Measurements from ENCODE around the gene HRH1.
"Not testable (repeated sequence)": the region's sequence is repeated elsewhere in the genome, so short reads cannot be mapped to it uniquely, and the experiment has no call there.

Gene HRH1

GRCh38 chr3:11173828-11174465, 19.7 kb downstream of the HRH1 start:
- no peaks in the 10 kb centered on the region for H3K9me3 ChIP-seq (ENCODE audit: control insufficient read depth, insufficient read depth, low read length)
- H3K9ac ChIP-seq (ENCODE audit: low read depth, low read length) = no peak overlapping the region
- no peak overlapping the region for H3K27ac ChIP-seq (ENCODE audit: low read depth, low read length)
- H3K36me3 ChIP-seq (ENCODE audit: control insufficient read depth, insufficient read depth, low read length) = no peaks in the 10 kb centered on the region
- H3K4me3 ChIP-seq (ENCODE audit: low read depth, low read length) = no peak overlapping the region
- H3K4me1 ChIP-seq (ENCODE audit: control insufficient read depth, insufficient read depth, low read length) = no peaks in the 10 kb centered on the region
- H3K27me3 ChIP-seq (ENCODE audit: control insufficient read depth, insufficient read depth, low read length) = no peaks in the 10 kb centered on the region

- Histone ChIP-seq H3K4me1 (ENCODE audit: control insufficient read depth, insufficient read depth, low read length) (no peaks in the 10 kb centered on the region), H3K9me3 (ENCODE audit: control insufficient read depth, insufficient read depth, low read length) (no peaks in the 10 kb centered on the region), H3K27ac (ENCODE audit: low read depth, low read length) (no peak overlapping the region), H3K9ac (ENCODE audit: low read depth, low read length) (no peak overlapping the region), H3K36me3 (ENCODE audit: control insufficient read depth, insufficient read depth, low read length) (no peaks in the 10 kb centered on the region), H3K27me3 (ENCODE audit: control insufficient read depth, insufficient read depth, low read length) (no peaks in the 10 kb centered on the region), H3K4me3 (ENCODE audit: low read depth, low read length) (no peak overlapping the region)
These were observed 24.1 kb downstream of the HRH1 start for GRCh38 chr3:11178421-11178820.

GRCh38 chr3:11184328-11184969, 30.2 kb downstream of the HRH1 start:
- H3K9ac ChIP-seq (ENCODE audit: low read depth, low read length); H3K4me3 ChIP-seq (ENCODE audit: low read depth, low read length); H3K27ac ChIP-seq (ENCODE audit: low read depth, low read length); H3K27me3 ChIP-seq (ENCODE audit: control insufficient read depth, insufficient read depth, low read length); H3K4me1 ChIP-seq (ENCODE audit: control insufficient read depth, insufficient read depth, low read length); H3K36me3 ChIP-seq (ENCODE audit: control insufficient read depth, insufficient read depth, low read length); H3K9me3 ChIP-seq (ENCODE audit: control insufficient read depth, insufficient read depth, low read length): not testable (repeated sequence)

- no peaks in the 10 kb centered on the region for H3K36me3 ChIP-seq (ENCODE audit: control insufficient read depth, insufficient read depth, low read length)
- H3K27me3 ChIP-seq (ENCODE audit: control insufficient read depth, insufficient read depth, low read length) = no peaks in the 10 kb centered on the region
- no peak overlapping the region for H3K27ac ChIP-seq (ENCODE audit: low read depth, low read length)
- no peaks in the 10 kb centered on the region for H3K9me3 ChIP-seq (ENCODE audit: control insufficient read depth, insufficient read depth, low read length)
- H3K4me1 ChIP-seq (ENCODE audit: control insufficient read depth, insufficient read depth, low read length) = no peaks in the 10 kb centered on the region
- no peak overlapping the region for H3K4me3 ChIP-seq (ENCODE audit: low read depth, low read length)
- no peak overlapping the region for H3K9ac ChIP-seq (ENCODE audit: low read depth, low read length)
These were observed 30.9 kb downstream of the HRH1 start for GRCh38 chr3:11185144-11185543.

- Histone ChIP-seq H3K27me3 (ENCODE audit: control insufficient read depth, insufficient read depth, low read length) (no peaks in the 10 kb centered on the region), H3K9ac (ENCODE audit: low read depth, low read length) (no peak overlapping the region), H3K27ac (ENCODE audit: low read depth, low read length) (no peak overlapping the region), H3K9me3 (ENCODE audit: control insufficient read depth, insufficient read depth, low read length) (no peaks in the 10 kb centered on the region), H3K4me3 (ENCODE audit: low read depth, low read length) (no peak overlapping the region), H3K4me1 (ENCODE audit: control insufficient read depth, insufficient read depth, low read length) (no peaks in the 10 kb centered on the region), H3K36me3 (ENCODE audit: control insufficient read depth, insufficient read depth, low read length) (no peaks in the 10 kb centered on the region)
These were observed 31.4 kb downstream of the HRH1 start for GRCh38 chr3:11185564-11186317.

GRCh38 chr3:11186318-11186692, 32.0 kb downstream of the HRH1 start:
- no peak overlapping the region for H3K4me3 ChIP-seq (ENCODE audit: low read depth, low read length)
- no peaks in the 10 kb centered on the region for H3K36me3 ChIP-seq (ENCODE audit: control insufficient read depth, insufficient read depth, low read length)
- H3K4me1 ChIP-seq (ENCODE audit: control insufficient read depth, insufficient read depth, low read length) = no peaks in the 10 kb centered on the region
- no peak overlapping the region for H3K9ac ChIP-seq (ENCODE audit: low read depth, low read length)
- H3K9me3 ChIP-seq (ENCODE audit: control insufficient read depth, insufficient read depth, low read length) = no peaks in the 10 kb centered on the region
- H3K27ac ChIP-seq (ENCODE audit: low read depth, low read length) = no peak overlapping the region
- H3K27me3 ChIP-seq (ENCODE audit: control insufficient read depth, insufficient read depth, low read length) = no peaks in the 10 kb centered on the region

- Histone ChIP-seq H3K4me1 (ENCODE audit: control insufficient read depth, insufficient read depth, low read length) (no peaks in the 10 kb centered on the region), H3K27me3 (ENCODE audit: control insufficient read depth, insufficient read depth, low read length) (no peaks in the 10 kb centered on the region), H3K9me3 (ENCODE audit: control insufficient read depth, insufficient read depth, low read length) (no peaks in the 10 kb centered on the region), H3K4me3 (ENCODE audit: low read depth, low read length) (no peak overlapping the region), H3K36me3 (ENCODE audit: control insufficient read depth, insufficient read depth, low read length) (no peaks in the 10 kb centered on the region), H3K9ac (ENCODE audit: low read depth, low read length) (no peak overlapping the region), H3K27ac (ENCODE audit: low read depth, low read length) (no peak overlapping the region)
These were observed 32.5 kb downstream of the HRH1 start for GRCh38 chr3:11186771-11187191.

- Histone ChIP-seq H3K36me3 (ENCODE audit: control insufficient read depth, insufficient read depth, low read length) (no peaks in the 10 kb centered on the region), H3K27ac (ENCODE audit: low read depth, low read length) (no peak overlapping the region), H3K27me3 (ENCODE audit: control insufficient read depth, insufficient read depth, low read length) (no peaks in the 10 kb centered on the region), H3K9me3 (ENCODE audit: control insufficient read depth, insufficient read depth, low read length) (no peaks in the 10 kb centered on the region), H3K4me3 (ENCODE audit: low read depth, low read length) (no peak overlapping the region), H3K9ac (ENCODE audit: low read depth, low read length) (no peak overlapping the region), H3K4me1 (ENCODE audit: control insufficient read depth, insufficient read depth, low read length) (no peaks in the 10 kb centered on the region)
These were observed 33.4 kb downstream of the HRH1 start for GRCh38 chr3:11187681-11188080.

- H3K4me1 ChIP-seq (ENCODE audit: control insufficient read depth, insufficient read depth, low read length) = no peaks in the 10 kb centered on the region
- no peaks in the 10 kb centered on the region for H3K36me3 ChIP-seq (ENCODE audit: control insufficient read depth, insufficient read depth, low read length)
- H3K9ac ChIP-seq (ENCODE audit: low read depth, low read length) = no peak overlapping the region
- no peaks in the 10 kb centered on the region for H3K27me3 ChIP-seq (ENCODE audit: control insufficient read depth, insufficient read depth, low read length)
- H3K27ac ChIP-seq (ENCODE audit: low read depth, low read length) = no peak overlapping the region
- no peaks in the 10 kb centered on the region for H3K9me3 ChIP-seq (ENCODE audit: control insufficient read depth, insufficient read depth, low read length)
- no peak overlapping the region for H3K4me3 ChIP-seq (ENCODE audit: low read depth, low read length)
These were observed 33.9 kb downstream of the HRH1 start for GRCh38 chr3:11188231-11188630.

GRCh38 chr3:11195201-11195600, 40.9 kb downstream of the HRH1 start:
- Histone ChIP-seq H3K27me3 (ENCODE audit: control insufficient read depth, insufficient read depth, low read length) (no peaks in the 10 kb centered on the region), H3K9ac (ENCODE audit: low read depth, low read length) (no peak overlapping the region), H3K36me3 (ENCODE audit: control insufficient read depth, insufficient read depth, low read length) (no peaks in the 10 kb centered on the region), H3K4me1 (ENCODE audit: control insufficient read depth, insufficient read depth, low read length) (peaks cover 7% of the 10 kb centered on the region; the same call in 1 of the 2 replicates), H3K27ac (ENCODE audit: low read depth, low read length) (no peak overlapping the region), H3K9me3 (ENCODE audit: control insufficient read depth, insufficient read depth, low read length) (no peaks in the 10 kb centered on the region; the same call in 1 of the 2 replicates), H3K4me3 (ENCODE audit: low read depth, low read length) (no peak overlapping the region)

GRCh38 chr3:11195721-11196332, 41.5 kb downstream of the HRH1 start:
- Histone ChIP-seq H3K4me1 (ENCODE audit: control insufficient read depth, insufficient read depth, low read length) (peaks cover 7% of the 10 kb centered on the region; the same call in 1 of the 2 replicates), H3K4me3 (ENCODE audit: low read depth, low read length) (no peak overlapping the region), H3K27ac (ENCODE audit: low read depth, low read length) (no peak overlapping the region)

More at GRCh38 chr3:11195721-11196332, 41.5 kb downstream of the HRH1 start:
- no peaks in the 10 kb centered on the region; the same call in 1 of the 2 replicates for H3K9me3 ChIP-seq (ENCODE audit: control insufficient read depth, insufficient read depth, low read length)
- H3K27me3 ChIP-seq (ENCODE audit: control insufficient read depth, insufficient read depth, low read length) = no peaks in the 10 kb centered on the region
- H3K36me3 ChIP-seq (ENCODE audit: control insufficient read depth, insufficient read depth, low read length) = no peaks in the 10 kb centered on the region
- H3K9ac ChIP-seq (ENCODE audit: low read depth, low read length) = no peak overlapping the region
